HepG2 (cell line): Measurements from ENCODE around the gene SPTB. TPM values are rescaled to one million over a fixed set of nuclear protein-coding genes. Genes with fewer than 3 reads are reported as not detected.

Source experiments
- ATAC-seq: fragments of 200-7000 bp; cut with Tn5 transposase; 3 replicates; pipeline ENCODE4 v1.9.1; 2020; ENCODE audit warnings: mild to moderate bottlenecking, moderate library complexity
- BruUV-seq: library from RNA; stranded (reverse); fragments of 400-500 nt; replicated peaks from 2 replicates; lab custom pipeline; 2021; lab: Mats Ljungman, UMichigan
- CTCF ChIA-PET: fragments of 300-600 bp; formaldehyde crosslinking; extraction: SDS; loops from one replicate; lab custom pipeline; 2021; ENCODE audit warnings: low total read pairs, inconsistent platforms, low intra/inter-chr PET ratio; lab: Yijun Ruan, JAX
- POLR2A ChIA-PET: fragments of 350-600 bp; sonication (Branson Sonifier 250); formaldehyde crosslinking; loops from one replicate; lab custom pipeline; 2020; ENCODE audit warnings: antibody characterized with exemption, inconsistent platforms; lab: Yijun Ruan, JAX
- DNase-seq: peaks from one replicate; pipeline ENCODE4 v3.0.0-alpha.2; 2015; ENCODE audit warnings: low spot score
- FAIRE-seq: peaks from 3 replicates; lab custom pipeline; 2011; peaks lifted over from hg19 to GRCh38; lab: Jason Lieb, UNC
- H2AFZ ChIP-seq: one replicate; pipeline ENCODE4 v1.6.1; 2011; ENCODE audit warnings: low read length, inconsistent platforms
- H3K27ac ChIP-seq: fragments of 300-600 bp; 3 replicates; pipeline ENCODE4 v1.8.0; 2011; ENCODE audit warnings: mixed run types, mild to moderate bottlenecking, mixed read lengths, low read length, inconsistent platforms; ENCODE audit not compliant: insufficient read depth; ENCODE audit errors: extremely low read length
- H3K27me3 ChIP-seq, 2 experiments: fragments of 200-600 bp in 1 of 2; 2 replicates in 1 of 2; 3 replicates in 1 of 2; pipeline versions ENCODE4 v1.6.0 to v1.8.0; 2011; ENCODE audit warnings: low read length in 2 of 2, mild to moderate bottlenecking in 2 of 2, moderate library complexity in 2 of 2, inconsistent platforms in 1 of 2; ENCODE audit not compliant: insufficient read depth in 2 of 2, control insufficient read depth in 1 of 2
- H3K36me3 ChIP-seq, 2 experiments: fragments of 200-600 bp in 1 of 2; replicated peaks in 1 of 2; 2 replicates in 1 of 2; 3 replicates in 1 of 2; pipeline versions ENCODE4 v1.5.1 to v1.8.0; 2011; ENCODE audit warnings: low read length in 2 of 2, inconsistent platforms in 1 of 2; ENCODE audit not compliant: insufficient read depth in 2 of 2, control insufficient read depth in 1 of 2
- H3K4me1 ChIP-seq: 2 replicates; pipeline ENCODE4 v1.5.1; 2012; ENCODE audit warnings: low read length, inconsistent platforms; ENCODE audit not compliant: insufficient read depth
- H3K4me2 ChIP-seq: 2 replicates; pipeline ENCODE4 v1.6.0; 2011; ENCODE audit warnings: low read depth, low read length, inconsistent platforms
- H3K4me3 ChIP-seq, 3 experiments: fragments of 200-600 bp in 1 of 3; sonication (generic), shearing (Covaris generic) in 1 of 3; replicated peaks in 1 of 3; 2 replicates each; pipeline ENCODE4 v1.5.1; 2011 to 2016; ENCODE audit warnings: low read length in 3 of 3, inconsistent platforms in 2 of 3, low read depth in 2 of 3, mild to moderate bottlenecking in 2 of 3, control low read depth in 1 of 3, mixed read lengths in 1 of 3; ENCODE audit not compliant: insufficient read depth in 1 of 3
- H3K79me2 ChIP-seq: one replicate; pipeline ENCODE4 v1.6.1; 2011; ENCODE audit warnings: low read length, inconsistent platforms; ENCODE audit not compliant: insufficient read depth
- H3K9ac ChIP-seq: 2 replicates; pipeline ENCODE4 v1.6.0; 2011; ENCODE audit warnings: mild to moderate bottlenecking, low read depth, low read length, inconsistent platforms; ENCODE audit not compliant: insufficient read depth
- H3K9me3 ChIP-seq: 2 replicates; pipeline ENCODE4 v1.5.1; 2012; ENCODE audit warnings: mild to moderate bottlenecking, low read length
- H4K20me1 ChIP-seq: 2 replicates; pipeline ENCODE4 v1.6.0; 2011; ENCODE audit warnings: inconsistent platforms, mild to moderate bottlenecking, low read length, moderate library complexity; ENCODE audit not compliant: insufficient read depth
- MAFK ChIP-seq, 2 experiments: IDR thresholded peaks in 1 of 2; conservative IDR thresholded peaks in 1 of 2; 2 replicates each; pipeline ENCODE4 v1.6.1; 2011; ENCODE audit warnings: improper control_type of control experiment in 2 of 2, low read length in 2 of 2
- RARA ChIP-seq: IDR thresholded peaks from 2 replicates; pipeline ENCODE4 v1.6.1; 2016; ENCODE audit warnings: missing genetic modification reagents, missing compliant biosample characterization
- ZFP36L1 ChIP-seq: sonication (generic); formaldehyde crosslinking; IDR thresholded peaks from 2 replicates; pipeline ENCODE4 v1.8.0; 2022; ENCODE audit warnings: mild to moderate bottlenecking, missing genetic modification reagents, moderate library complexity
- ZNF335 ChIP-seq: sonication (generic); formaldehyde crosslinking; IDR thresholded peaks from 2 replicates; pipeline ENCODE4 v1.4.0; 2020; ENCODE audit warnings: missing genetic modification reagents
- ZNF724P ChIP-seq: sonication (generic); formaldehyde crosslinking; IDR thresholded peaks from 2 replicates; pipeline ENCODE4 v1.8.0; 2022; ENCODE audit warnings: missing genetic modification reagents, borderline replicate concordance
- WGBS: methylation state at CpG from one replicate; pipeline ENCODE4 v1.1.6; 2017; ENCODE audit warnings: low lambda C conversion rate; 5-methylcytosine and 5-hydroxymethylcytosine counted together
- in situ Hi-C: cut with HindIII; loops from 2 replicates; pipeline ENCODE4 v1.10.0; 2017; ENCODE audit warnings: low pct_unique_long_range_greater_than_20kb; ENCODE audit not compliant: extremely low pct_ligation_motif_present
- intact Hi-C: fragments of 100-400 bp; cut with micrococcal nuclease; formaldehyde crosslinking; loops from one replicate; pipeline ENCODE4 v1.10.0; 2022; ENCODE audit not compliant: unreplicated experiment
- polyA plus RNA-seq, 8 experiments: library from polyadenylated mRNA; depleted of rRNA in 3 of 8; stranded (reverse) in 7 of 8; unstranded in 1 of 8; fragments of >200 nt; fragmentation: Illumina TruSeq in 4 of 8; extraction: Trizol in 4 of 8; gene quantifications; 2 replicates each; pipeline versions ENCODE4 v1.2.1 to v1.2.3, GENCODE V29; 2011 to 2016; ENCODE audit warnings: low read depth in 4 of 8, missing spikeins in 1 of 8, mixed read lengths in 1 of 8; ENCODE audit not compliant: insufficient read depth in 1 of 8
- total RNA-seq, 5 experiments: library from RNA; depleted of rRNA; stranded (reverse); fragments of >200 nt; fragmentation: Illumina TruSeq; extraction: Trizol; gene quantifications; 2 replicates each; pipeline ENCODE4 v1.2.3, GENCODE V29; 2016; ENCODE audit warnings: low read depth in 1 of 5
- TF ChIP-seq, protein P1 (sequence below): sonication (generic); formaldehyde crosslinking; conservative IDR thresholded peaks from 2 replicates; pipeline ENCODE4 v1.8.0; 2022; ENCODE audit warnings: mild to moderate bottlenecking, moderate library complexity, missing genetic modification reagents

SPTB gene
- total and polyA plus RNA-seq, 2 of the 13 experiments (the other 11 are each of a cell fraction or from before 2014, with no cell fraction given), result 0.01 to 0.02 TPM

DNA sequence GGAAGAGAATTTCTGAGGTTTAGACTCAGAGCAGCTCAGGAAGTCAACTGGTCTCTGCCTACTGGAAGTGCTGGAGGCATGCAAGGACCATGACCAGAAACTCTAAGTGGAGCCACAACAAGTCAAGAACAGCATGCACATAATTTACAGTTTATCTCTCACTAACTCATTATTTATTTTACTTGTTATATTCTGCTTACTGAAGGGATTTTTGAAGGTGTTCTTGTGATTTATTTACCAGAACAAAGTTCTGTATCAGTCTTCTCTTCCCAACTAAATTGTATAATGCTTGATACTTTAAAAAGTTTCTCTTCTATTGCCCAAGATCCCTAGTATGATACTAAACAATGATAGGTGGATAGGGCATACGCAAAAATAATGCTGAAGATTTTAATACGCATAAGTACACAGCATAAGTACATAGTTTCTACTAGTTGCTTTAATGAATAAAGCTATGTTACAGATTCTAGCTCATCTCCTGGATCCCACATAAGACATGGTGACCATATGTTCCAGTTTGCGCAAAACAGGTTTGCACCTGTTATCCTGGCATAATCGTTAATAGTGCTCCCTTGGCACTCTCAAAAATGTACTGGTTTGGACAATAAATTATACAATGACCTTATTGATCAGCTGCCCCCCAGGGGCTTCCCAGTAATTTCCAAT, 11.6 kb upstream of the SPTB start:
- Histone ChIP-seq H3K27ac (no peak overlapping the region), H2AFZ (no peak overlapping the region), H4K20me1 (no peaks in the 10 kb centered on the region), H3K79me2 (no peaks in the 10 kb centered on the region), H3K4me2 (no peak overlapping the region), H3K9me3 (no peaks in the 10 kb centered on the region), H3K9ac (no peak overlapping the region), H3K27me3 (no peaks in the 10 kb centered on the region), H3K36me3 (no peaks in the 10 kb centered on the region), H3K4me1 (no peaks in the 10 kb centered on the region), H3K4me3 (no peak overlapping the region)
- no peak for ATAC-seq
- no peak for DNase-seq
- no TSS peak for BruUV-seq
- ChIA-PET CTCF (interaction anchor here (0.8 to 2.2 kb wide), 5 partner anchors 68 to 220 kb away, joined by 4 to 21 read pairs (median 6); no protein-coding TSS in a partner anchor), POLR2A (interaction anchor here (1.0 to 1.7 kb wide), 2 partner anchors 68 to 96 kb away, joined by 3 to 4 read pairs; partner anchors contain the start of gene FNTB)
- no peak for FAIRE-seq
- 46% methylated on average over 4 of the region's 4 CpGs for WGBS
- intact Hi-C loops (loop anchor here (5.0 kb wide), 4 partner anchors 69 to 219 kb away; no protein-coding TSS in a partner anchor), in situ Hi-C loops (loop anchor here (5.0 to 25.0 kb wide), 2 partner anchors 69 to 229 kb away; no protein-coding TSS in a partner anchor)
- TF ChIP-seq MAFK (conservative IDR thresholded peaks at IDR 0.05 in 1 of 2, IDR thresholded peaks at IDR 0.05 in 1 of 2; ENCODE audit: low read length in 2 of 2) (peak; percentile 5 to 54; a peak in 2 of 4 replicates), RARA (CRISPR knock-in tag) (no peak), ZNF335 (CRISPR knock-in tag) (no peak), ZNF724P (no peak), ZFP36L1 (no peak)
- TF ChIP-seq, protein P1, sequence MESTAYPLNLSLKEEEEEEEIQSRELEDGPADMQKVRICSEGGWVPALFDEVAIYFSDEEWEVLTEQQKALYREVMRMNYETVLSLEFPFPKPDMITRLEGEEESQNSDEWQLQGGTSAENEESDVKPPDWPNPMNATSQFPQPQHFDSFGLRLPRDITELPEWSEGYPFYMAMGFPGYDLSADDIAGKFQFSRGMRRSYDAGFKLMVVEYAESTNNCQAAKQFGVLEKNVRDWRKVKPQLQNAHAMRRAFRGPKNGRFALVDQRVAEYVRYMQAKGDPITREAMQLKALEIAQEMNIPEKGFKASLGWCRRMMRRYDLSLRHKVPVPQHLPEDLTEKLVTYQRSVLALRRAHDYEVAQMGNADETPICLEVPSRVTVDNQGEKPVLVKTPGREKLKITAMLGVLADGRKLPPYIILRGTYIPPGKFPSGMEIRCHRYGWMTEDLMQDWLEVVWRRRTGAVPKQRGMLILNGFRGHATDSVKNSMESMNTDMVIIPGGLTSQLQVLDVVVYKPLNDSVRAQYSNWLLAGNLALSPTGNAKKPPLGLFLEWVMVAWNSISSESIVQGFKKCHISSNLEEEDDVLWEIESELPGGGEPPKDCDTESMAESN (CRISPR knock-in tag), result no peak
